Keratinocyte (primary cell): ENCODE results near the gene ANKRD10. TPM values are rescaled to one million over a fixed set of nuclear protein-coding genes. Genes with fewer than 3 reads are reported as not detected.
"Not testable (repeated sequence)": the region's sequence is repeated elsewhere in the genome, so short reads cannot be mapped to it uniquely, and the experiment has no call there.

Source experiments
- DNase-seq: peaks from one replicate; pipeline ENCODE4 v3.0.0-alpha.2; 2011; ENCODE audit warnings: low read depth, missing footprints, low spot score
- FAIRE-seq: peaks from 2 replicates; lab custom pipeline; 2011; peaks lifted over from hg19 to GRCh38; lab: Jason Lieb, UNC
- H2AFZ ChIP-seq: 2 replicates; pipeline ENCODE4 v1.6.0; 2012; ENCODE audit warnings: low read length, control low read depth, inconsistent platforms; ENCODE audit not compliant: control insufficient read depth
- H3K27ac ChIP-seq: 2 replicates; pipeline ENCODE4 v1.5.1; 2011; ENCODE audit warnings: low read length; ENCODE audit not compliant: control insufficient read depth, insufficient read depth
- H3K27me3 ChIP-seq: 3 replicates; pipeline ENCODE4 v1.6.0; 2011; ENCODE audit warnings: low read length; ENCODE audit not compliant: control insufficient read depth, insufficient read depth; ENCODE audit errors: extremely low read depth
- H3K36me3 ChIP-seq, 2 experiments: 2 replicates in 1 of 2; 3 replicates in 1 of 2; pipeline ENCODE4 v1.5.1; 2011; ENCODE audit warnings: low read length in 2 of 2, mild to moderate bottlenecking in 1 of 2; ENCODE audit not compliant: control insufficient read depth in 2 of 2, insufficient read depth in 2 of 2; ENCODE audit errors: extremely low read depth in 1 of 2
- H3K4me1 ChIP-seq: 3 replicates; pipeline ENCODE4 v1.5.1; 2011; ENCODE audit warnings: low read length; ENCODE audit not compliant: control insufficient read depth, insufficient read depth; ENCODE audit errors: extremely low read depth
- H3K4me2 ChIP-seq: 3 replicates; pipeline ENCODE4 v1.6.0; 2011; ENCODE audit warnings: low read depth, low read length; ENCODE audit not compliant: control insufficient read depth, insufficient read depth; ENCODE audit errors: extremely low read depth
- H3K4me3 ChIP-seq, 3 experiments: fragments of 200-600 bp in 1 of 3; sonication (generic) in 1 of 3; 2 replicates in 2 of 3; 3 replicates in 1 of 3; pipeline ENCODE4 v1.5.1; 2011 to 2016; ENCODE audit warnings: low read length in 3 of 3, mild to moderate bottlenecking in 3 of 3, control low read depth in 2 of 3, inconsistent platforms in 1 of 3, low read depth in 1 of 3, mixed read lengths in 1 of 3, mixed run types in 1 of 3, moderate library complexity in 1 of 3; ENCODE audit not compliant: control insufficient read depth in 2 of 3, insufficient read depth in 2 of 3; ENCODE audit errors: extremely low read depth in 1 of 3
- H3K79me2 ChIP-seq: 2 replicates; pipeline ENCODE4 v1.6.0; 2012; ENCODE audit warnings: low read length; ENCODE audit not compliant: control insufficient read depth, insufficient read depth
- H3K9ac ChIP-seq: 3 replicates; pipeline ENCODE4 v1.6.0; 2011; ENCODE audit warnings: low read length; ENCODE audit not compliant: control insufficient read depth, insufficient read depth; ENCODE audit errors: extremely low read depth
- H3K9me1 ChIP-seq: 3 replicates; pipeline ENCODE4 v1.6.0; 2011; ENCODE audit warnings: low read length; ENCODE audit not compliant: control insufficient read depth, insufficient read depth; ENCODE audit errors: extremely low read depth
- H3K9me3 ChIP-seq: 2 replicates; pipeline ENCODE4 v1.5.1; 2012; ENCODE audit warnings: low read depth, low read length; ENCODE audit not compliant: control insufficient read depth
- H4K20me1 ChIP-seq: 3 replicates; pipeline ENCODE4 v1.6.0; 2011; ENCODE audit warnings: low read length; ENCODE audit not compliant: control insufficient read depth, insufficient read depth; ENCODE audit errors: extremely low read depth
- EZH2 ChIP-seq: IDR thresholded peaks from one replicate; pipeline ENCODE4 v1.6.1; 2012; ENCODE audit warnings: inconsistent platforms, mild to moderate bottlenecking, low read length, moderate library complexity
- dilution Hi-C: fragments of 300-500 bp; cut with MboI; formaldehyde crosslinking; loops from one replicate; pipeline ENCODE4 v1.7.0; 2020; ENCODE audit warnings: low sequenced_read_pairs; ENCODE audit not compliant: extremely low pct_ligation_motif_present
- polyA plus RNA-seq, 5 experiments: library from polyadenylated mRNA; depleted of rRNA in 3 of 5; stranded (reverse) in 3 of 5; stranded (forward) in 1 of 5; unstranded in 1 of 5; fragments of >200 nt; gene quantifications; 1 replicate in 1 of 5; 2 replicates in 3 of 5; 3 replicates in 1 of 5; pipeline versions ENCODE4 v1.2.1 to v1.2.3, GENCODE V29; 2011 to 2012; ENCODE audit warnings: missing spikeins in 2 of 5, low read depth in 1 of 5, low replicate concordance in 1 of 5
- TF ChIP-seq, protein P1 (sequence below), 3 experiments: IDR thresholded peaks in 1 of 3; conservative IDR thresholded peaks in 1 of 3; optimal IDR thresholded peaks in 1 of 3; 2 replicates in 2 of 3; 3 replicates in 1 of 3; pipeline versions ENCODE3 to v1.5.1; 2011; ENCODE audit warnings: low read length in 3 of 3, mild to moderate bottlenecking in 3 of 3, moderate library complexity in 2 of 3, control low read depth in 1 of 3, inconsistent platforms in 1 of 3; ENCODE audit not compliant: insufficient read depth in 2 of 3; ENCODE audit errors: extremely low read depth in 1 of 3

The ANKRD10 gene
- polyA plus RNA-seq, 1 donor (not counting 4 experiments of a cell fraction or from before 2014, with no cell fraction given), result 58.1 TPM

DNA sequence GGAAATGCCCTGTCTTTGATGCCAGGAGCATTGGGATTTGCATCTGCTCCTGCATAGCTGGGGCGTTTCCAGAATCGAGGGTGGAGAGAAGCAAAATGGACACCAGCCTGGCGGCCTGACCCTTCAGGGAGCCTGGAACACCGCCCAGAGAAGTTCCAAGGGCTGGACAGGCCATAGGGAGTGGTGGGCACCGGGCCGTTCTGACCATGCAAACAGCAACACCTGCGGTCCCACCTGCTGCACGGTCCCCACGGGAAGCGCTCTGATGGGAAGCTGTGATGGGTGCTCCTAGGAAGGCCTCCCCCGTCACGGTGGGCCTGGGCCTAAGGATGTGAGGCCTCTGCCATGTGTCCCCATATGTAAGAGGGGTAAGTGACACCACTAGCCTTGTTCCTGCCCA lies 34.2 kb upstream of the ANKRD10 start:
- H3K9ac ChIP-seq, result no peak overlapping the region

DNA sequence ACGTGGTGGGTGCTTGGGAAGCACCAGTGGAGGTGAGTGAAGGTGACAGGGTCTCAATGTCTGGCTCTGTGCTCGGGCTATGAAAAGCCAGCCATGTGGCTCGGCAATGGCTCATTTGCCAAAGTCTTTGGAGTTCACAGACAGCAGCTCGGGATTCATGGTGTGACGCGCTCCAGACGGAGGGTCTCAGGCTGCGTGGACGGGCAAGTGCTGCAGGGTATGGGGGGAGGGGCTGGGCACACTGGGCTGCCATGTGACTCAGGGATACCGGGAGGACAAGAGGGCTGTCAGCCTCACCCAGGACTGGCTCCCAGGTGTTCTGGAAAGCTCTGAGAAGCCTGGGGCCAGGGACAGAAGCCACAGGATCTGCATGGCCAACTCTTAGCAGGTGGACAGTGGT lies 32.5 kb upstream of the ANKRD10 start:
- H3K27me3 ChIP-seq, H3K36me3 ChIP-seq, H4K20me1 ChIP-seq, H3K4me3 ChIP-seq, H3K79me2 ChIP-seq, H3K9me1 ChIP-seq, H3K9ac ChIP-seq, H3K9me3 ChIP-seq, H2AFZ ChIP-seq, H3K4me2 ChIP-seq, FAIRE-seq, dilution Hi-C loops, DNase-seq, H3K27ac ChIP-seq: not testable (repeated sequence)
- H3K4me1 ChIP-seq, result peaks cover 12% of the 10 kb centered on the region

More for the DNA sequence above, 34.2 kb upstream of the ANKRD10 start:
- Histone ChIP-seq H3K36me3 (no peaks in the 10 kb centered on the region), H3K4me2 (no peak overlapping the region), H4K20me1 (no peaks in the 10 kb centered on the region), H3K4me1 (peaks cover 11% of the 10 kb centered on the region), H3K79me2 (no peaks in the 10 kb centered on the region), H3K27ac (no peak overlapping the region), H3K27me3 (no peaks in the 10 kb centered on the region), H2AFZ (no peak overlapping the region), H3K4me3 (no peak overlapping the region), H3K9me3 (no peaks in the 10 kb centered on the region), H3K9me1 (no peaks in the 10 kb centered on the region)
- FAIRE-seq (no peak), DNase-seq (no peak)
- TF ChIP-seq EZH2, result no peak
- TF ChIP-seq, protein P1, sequence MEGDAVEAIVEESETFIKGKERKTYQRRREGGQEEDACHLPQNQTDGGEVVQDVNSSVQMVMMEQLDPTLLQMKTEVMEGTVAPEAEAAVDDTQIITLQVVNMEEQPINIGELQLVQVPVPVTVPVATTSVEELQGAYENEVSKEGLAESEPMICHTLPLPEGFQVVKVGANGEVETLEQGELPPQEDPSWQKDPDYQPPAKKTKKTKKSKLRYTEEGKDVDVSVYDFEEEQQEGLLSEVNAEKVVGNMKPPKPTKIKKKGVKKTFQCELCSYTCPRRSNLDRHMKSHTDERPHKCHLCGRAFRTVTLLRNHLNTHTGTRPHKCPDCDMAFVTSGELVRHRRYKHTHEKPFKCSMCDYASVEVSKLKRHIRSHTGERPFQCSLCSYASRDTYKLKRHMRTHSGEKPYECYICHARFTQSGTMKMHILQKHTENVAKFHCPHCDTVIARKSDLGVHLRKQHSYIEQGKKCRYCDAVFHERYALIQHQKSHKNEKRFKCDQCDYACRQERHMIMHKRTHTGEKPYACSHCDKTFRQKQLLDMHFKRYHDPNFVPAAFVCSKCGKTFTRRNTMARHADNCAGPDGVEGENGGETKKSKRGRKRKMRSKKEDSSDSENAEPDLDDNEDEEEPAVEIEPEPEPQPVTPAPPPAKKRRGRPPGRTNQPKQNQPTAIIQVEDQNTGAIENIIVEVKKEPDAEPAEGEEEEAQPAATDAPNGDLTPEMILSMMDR (optimal IDR thresholded peaks at IDR 0.05 in 1 of 3, IDR thresholded peaks at IDR 0.05 in 1 of 3, conservative IDR thresholded peaks at IDR 0.05 in 1 of 3; ENCODE audit: extremely low read depth in 1 of 3, insufficient read depth in 2 of 3, low read length in 3 of 3), result no peak
- dilution Hi-C loops, result no loop called here

DNA sequence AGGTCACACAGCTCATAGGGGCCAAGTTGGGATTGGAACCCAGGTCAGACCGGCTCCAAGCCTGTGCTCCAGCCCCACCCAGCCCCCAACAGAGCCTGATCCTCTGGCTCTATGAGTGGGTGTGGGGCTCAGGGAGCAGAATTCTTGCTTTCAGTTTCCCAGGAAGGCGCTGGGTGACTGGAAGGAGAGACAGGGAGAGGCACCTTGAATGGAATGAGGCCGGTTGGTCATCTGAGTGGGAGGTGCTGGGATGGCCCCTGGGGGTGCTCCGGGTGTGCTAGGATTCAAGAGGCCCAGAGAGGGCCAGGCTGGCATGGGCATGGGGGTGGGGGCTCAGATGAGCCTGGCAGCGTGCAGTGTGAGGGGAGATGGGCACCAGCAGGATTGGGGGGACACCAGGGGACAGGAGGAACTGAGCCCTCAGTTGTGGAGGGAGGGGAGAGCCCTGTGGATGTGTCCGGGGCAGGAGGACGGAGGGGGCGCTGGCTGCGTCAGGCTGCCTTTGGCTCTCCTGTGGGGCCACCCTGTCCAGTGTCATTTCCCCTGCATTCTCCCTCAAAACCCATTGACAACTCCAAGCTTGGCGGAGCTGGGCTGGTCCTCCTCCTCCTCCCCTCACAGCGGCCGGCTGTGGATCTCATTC lies 31.2 kb upstream of the ANKRD10 start:
- Histone ChIP-seq H2AFZ (no peak overlapping the region), H3K9me3 (no peaks in the 10 kb centered on the region), H3K9ac (no peak overlapping the region), H3K4me1 (peaks cover 11% of the 10 kb centered on the region), H3K4me3 (no peak overlapping the region), H3K79me2 (no peaks in the 10 kb centered on the region), H4K20me1 (no peaks in the 10 kb centered on the region), H3K9me1 (no peaks in the 10 kb centered on the region), H3K36me3 (no peaks in the 10 kb centered on the region), H3K27me3 (no peaks in the 10 kb centered on the region), H3K27ac (no peak overlapping the region), H3K4me2 (no peak overlapping the region)
- dilution Hi-C loops, result no loop called here
- DNase-seq (no peak), FAIRE-seq (no peak)
- TF ChIP-seq EZH2, result no peak
- TF ChIP-seq, protein P1 (optimal IDR thresholded peaks at IDR 0.05 in 1 of 3, IDR thresholded peaks at IDR 0.05 in 1 of 3, conservative IDR thresholded peaks at IDR 0.05 in 1 of 3; ENCODE audit: extremely low read depth in 1 of 3, insufficient read depth in 2 of 3, low read length in 3 of 3), result no peak
